Activated CD4-positive, alpha-beta T cell treated with anti-CD3 and anti-CD28 coated beads for 4 hours (primary cell): ENCODE measurements around the gene CLDN10.
"Not testable (repeated sequence)": the region's sequence is repeated elsewhere in the genome, so short reads cannot be mapped to it uniquely, and the experiment has no call there.

Experiments
- DNase-seq, 2 donors: peaks; one replicate each; pipeline ENCODE4 v3.0.0-alpha.2; 2020

The CLDN10 gene

DNA sequence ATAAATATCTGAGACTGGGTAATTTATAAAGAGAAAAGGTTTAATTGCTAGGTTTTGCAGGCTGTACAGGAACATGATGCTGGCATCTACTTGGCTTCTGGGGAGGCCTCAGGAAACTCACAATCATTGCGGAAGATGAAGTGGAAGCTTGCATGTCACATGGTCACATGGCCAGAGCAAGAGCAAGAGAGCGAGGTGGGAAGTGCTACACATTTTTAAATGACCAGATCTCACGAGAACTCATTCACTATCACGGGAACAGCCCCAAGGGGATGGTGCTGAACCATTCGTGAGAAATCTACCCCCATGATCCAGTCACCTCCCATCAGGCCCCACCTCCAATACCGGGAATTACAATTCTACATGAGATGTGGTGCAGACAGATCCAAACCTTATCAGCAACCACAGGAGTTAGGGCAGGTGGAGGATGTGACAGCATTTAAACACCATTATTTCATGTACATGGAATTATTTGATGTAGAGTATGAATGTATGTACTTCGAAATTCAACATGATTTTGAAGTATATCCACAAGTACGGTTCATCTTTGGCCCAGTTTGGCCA lies 10.5 kb upstream of the CLDN10 start:
- DNase-seq: no peak

GRCh38 chr13:95544293-95544692 lies 8.2 kb upstream of the CLDN10 start:
- no peak for DNase-seq

DNA sequence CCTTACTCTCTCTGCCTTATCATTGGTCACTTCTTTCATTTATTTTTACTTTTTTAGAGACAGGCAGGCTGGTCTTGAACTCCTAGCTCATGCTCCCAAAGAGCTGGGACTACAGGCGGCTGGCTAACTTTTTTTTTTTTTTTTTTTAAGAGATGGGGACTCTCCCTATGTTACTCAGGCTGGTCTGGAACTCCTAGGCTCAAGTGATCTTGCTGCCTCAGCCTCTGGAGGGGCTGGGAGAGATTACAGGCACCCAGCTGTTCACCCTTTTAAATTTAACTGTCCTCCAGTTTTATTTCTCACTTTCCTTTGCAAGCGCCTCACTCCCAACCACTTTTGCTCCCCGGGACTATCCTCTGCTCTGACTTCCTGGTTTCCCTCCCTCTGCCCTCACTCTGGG lies 5.6 kb upstream of the CLDN10 start:
- DNase-seq: no peak

- no peak for DNase-seq
Observed at GRCh38 chr13:95547531-95548167, 4.9 kb upstream of the CLDN10 start.

DNA sequence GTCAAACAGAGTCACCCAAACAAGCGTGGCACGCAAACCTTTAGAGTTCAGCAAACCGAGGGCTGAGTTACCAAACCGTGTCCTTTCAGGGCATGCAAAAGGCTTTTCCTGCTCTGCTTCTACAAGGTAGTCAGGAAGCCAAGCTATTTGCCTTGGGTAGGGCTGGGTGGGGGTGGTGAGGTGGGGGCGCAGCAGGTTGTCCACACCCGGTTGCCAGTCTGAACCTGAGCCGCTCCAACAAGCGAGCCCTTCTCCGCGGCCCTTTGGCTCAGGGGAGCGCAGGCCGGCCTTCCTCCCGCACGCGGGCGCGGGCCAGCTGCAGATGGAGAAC lies 347 bp upstream of the CLDN10 start:
- DNase-seq: no peak

DNA sequence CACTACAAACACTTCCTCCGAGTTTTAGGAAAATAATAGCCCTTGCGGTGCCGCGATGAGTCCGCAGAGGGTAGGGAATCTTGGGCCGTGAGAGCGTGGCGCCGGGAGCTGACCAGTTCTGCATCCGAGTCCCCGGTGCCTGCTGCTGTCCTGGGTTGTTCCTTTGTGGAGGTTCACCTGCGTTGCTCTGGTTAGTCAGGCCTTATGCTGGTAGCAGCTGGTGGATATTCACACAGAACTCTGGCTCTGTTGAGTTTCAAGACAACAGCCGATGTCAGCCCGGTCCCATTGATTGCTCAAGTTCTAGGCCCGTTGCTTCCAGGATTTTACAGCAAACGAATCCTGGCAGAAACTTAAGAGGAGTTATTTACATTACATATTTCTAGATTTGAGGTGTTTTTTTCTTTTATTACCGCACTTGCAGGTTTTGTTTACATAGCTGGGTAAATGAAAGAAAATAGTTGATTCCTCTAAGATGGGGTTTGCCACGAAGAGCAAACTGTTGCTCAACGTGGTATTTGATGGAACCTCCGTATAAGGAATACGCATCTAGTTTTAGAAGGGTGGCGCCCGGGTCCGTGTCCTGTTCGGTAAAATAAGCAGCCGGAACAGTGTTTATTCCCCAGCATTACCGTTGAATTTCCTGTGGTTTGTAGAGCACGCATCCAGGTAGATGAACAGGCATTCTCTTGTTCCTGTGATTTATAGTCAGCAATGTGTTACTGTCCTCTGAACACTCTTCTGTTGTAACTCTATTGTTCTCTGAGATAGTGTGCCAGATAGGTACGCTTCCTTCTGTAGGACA lies 1.3 kb downstream of the CLDN10 start:
- no peak for DNase-seq

DNA sequence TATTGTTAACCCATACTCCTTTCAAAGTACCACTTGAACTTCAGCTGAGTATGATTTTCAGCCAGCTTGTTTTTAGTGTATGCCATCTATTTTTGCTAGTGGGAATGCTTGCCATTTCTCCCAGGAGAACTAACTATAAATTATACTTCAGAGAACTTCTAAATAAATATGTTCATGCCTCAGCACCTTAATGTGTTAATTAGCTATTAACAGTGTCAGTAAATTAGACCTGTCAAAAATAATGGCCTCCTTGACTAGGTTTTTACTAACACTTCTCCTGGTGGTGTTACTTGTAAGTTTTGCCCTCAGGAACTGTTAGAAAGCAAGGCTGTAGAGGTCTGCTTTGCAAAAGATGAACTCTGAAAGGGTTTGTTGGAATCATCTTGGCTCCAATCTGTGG lies 4.5 kb downstream of the CLDN10 start:
- DNase-seq: no peak

GRCh38 chr13:95559100-95559499 lies 6.6 kb downstream of the CLDN10 start:
- DNase-seq: no peak

DNA sequence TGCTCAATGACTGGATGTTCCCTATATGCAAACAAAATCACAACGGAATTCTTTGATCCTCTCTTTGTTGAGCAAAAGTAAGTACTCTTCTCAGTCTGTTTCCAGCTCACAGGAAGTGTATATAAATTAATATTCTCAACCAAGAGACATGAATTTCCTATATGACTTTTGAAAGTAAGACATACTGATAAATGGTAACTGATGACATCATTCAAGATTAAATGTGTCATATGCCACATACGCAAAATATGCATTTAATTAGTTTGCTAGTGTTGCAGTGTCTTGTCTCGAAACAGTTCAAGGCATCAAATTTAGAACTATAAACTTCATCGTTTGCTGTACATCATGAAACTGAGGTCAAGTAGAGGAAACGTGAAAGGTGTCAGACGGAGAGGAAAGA lies 7.9 kb downstream of the CLDN10 start:
- DNase-seq: no peak

GRCh38 chr13:95564091-95564490 lies 11.6 kb downstream of the CLDN10 start:
- DNase-seq: no peak

GRCh38 chr13:95564733-95565291 lies 12.3 kb downstream of the CLDN10 start:
- DNase-seq: no peak

GRCh38 chr13:95565758-95566157 lies 13.2 kb downstream of the CLDN10 start:
- not testable (repeated sequence) for DNase-seq

DNA sequence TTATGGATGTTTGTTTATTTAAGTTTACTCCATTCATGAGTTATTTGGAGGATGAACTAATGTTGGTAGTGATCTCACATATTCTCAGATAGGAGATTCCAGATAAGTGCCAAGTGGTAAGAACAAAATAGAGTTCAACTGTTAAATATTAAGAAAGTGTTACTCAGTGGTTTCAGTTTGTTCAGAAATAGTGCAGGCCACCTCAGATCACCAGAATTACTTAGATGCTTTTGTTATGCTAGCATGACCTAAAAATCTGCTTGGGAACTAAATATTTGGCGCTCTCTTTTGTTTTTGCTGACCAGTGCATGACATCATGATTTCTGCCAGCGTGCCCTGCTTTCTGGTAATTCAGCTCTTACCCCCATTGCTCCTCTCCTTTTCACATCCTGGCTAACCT lies 15.6 kb downstream of the CLDN10 start:
- DNase-seq: no peak

DNA sequence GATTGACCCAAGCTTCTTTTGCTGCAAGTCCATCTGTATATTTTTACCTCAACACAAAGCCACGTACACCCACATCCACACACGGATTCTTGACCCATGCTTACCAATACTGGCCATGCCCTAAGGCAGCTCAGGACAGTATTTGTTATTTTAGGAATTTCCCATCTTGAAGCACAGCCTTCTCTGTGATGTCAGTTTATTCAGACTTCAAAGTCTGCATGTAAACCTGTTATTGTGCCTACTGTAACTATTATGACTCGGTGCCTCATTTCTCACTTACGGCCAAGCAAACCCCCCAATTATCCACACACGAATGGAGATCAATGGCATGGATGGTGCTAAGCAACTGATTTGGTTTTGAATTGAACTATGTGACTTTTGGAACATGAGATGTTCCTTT lies 17.5 kb downstream of the CLDN10 start:
- DNase-seq: no peak

DNA sequence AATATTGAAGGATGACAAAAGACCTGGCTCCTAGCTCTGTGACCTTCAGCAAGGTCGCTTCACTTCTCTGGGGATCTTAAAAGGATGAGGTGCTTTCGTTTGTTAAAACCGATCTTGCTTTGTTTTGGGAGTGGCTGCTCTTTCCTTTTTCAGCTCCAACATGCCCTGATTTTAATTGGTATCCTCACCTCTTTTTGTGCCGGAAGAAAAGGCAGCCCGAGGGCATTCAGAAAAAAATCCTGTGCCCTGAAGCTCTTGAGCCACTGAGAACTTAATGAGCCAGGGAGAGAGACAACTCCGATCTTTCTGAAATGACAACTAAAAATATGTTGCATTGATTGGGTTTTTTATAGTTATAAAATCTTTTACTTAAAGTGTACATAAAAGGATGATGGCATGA lies 19.4 kb downstream of the CLDN10 start:
- no peak for DNase-seq

DNA sequence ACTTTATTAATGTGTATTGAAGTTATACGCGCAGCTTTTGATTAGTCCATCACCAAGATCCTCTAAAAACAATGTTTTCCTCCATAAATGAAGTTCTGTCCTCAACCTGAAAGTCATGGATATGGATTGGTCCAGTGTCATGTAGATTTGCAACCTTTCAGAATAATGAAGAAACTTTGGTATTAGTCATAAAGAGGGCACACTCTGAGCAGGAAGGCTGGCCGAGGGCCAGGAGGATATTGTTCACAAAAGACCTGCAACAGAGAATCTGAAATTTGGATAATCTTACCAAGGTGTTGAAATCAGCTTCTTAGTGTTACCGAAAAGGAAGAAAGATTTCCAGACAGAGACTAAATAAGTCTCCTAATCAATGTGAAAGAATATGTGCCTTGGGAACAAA lies 20.7 kb downstream of the CLDN10 start:
- no peak for DNase-seq

DNA sequence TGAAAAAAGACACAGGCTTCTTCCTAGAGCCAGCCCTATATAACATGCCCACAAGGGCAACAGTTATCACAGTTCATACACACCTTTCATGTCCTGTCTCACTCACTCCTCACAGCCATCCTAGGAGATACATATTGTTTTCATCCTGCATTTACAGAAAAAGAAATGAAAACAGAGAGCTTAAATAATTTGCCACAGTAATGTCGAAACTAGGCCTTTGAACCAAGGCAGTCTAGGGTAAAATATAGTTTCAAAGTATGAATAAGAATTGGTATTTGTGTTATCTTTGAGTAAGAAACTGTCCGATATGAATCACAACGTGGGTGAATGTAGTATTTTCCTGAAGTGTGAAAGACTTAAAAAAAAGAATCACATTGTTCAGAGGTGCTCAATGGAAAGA lies 26.8 kb downstream of the CLDN10 start:
- no peak for DNase-seq

GRCh38 chr13:95585867-95586266 lies 33.3 kb downstream of the CLDN10 start:
- no peak for DNase-seq

DNA sequence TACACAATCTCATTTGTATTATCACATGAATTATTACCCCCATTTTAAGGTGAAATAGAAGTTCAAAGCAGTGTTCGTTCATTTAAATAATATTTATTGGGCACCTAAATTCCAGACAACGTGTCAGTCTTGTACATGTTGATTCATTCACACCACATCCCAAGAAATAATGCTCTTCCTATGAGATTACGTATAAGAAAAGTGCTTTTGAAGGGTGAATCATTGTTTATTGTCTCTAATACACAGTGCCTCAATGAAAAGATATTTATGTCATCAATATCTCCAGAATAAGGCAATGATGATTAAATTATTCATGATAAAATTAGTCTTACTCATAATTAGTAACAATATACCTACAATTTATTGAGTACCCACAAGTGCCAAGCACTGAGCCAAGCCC lies 35.6 kb downstream of the CLDN10 start:
- no peak for DNase-seq

DNA sequence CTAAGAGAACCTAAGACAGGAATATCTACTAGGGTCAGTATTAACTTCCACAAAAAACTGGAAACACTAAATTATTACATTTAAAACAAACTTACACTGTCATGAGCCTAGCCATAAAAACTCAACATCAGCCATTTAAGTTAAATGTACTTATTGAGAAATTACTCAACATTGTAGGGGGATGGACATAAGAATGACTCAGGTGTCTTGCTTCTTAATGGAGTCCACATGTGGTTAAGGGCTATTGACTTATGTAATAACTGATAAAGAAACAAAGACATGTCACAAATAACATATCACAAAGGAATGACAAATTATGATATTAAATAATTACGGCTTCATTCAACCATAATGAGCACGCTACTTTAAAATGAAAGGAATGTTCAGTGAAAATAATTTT lies 36.2 kb downstream of the CLDN10 start:
- no peak for DNase-seq

DNA sequence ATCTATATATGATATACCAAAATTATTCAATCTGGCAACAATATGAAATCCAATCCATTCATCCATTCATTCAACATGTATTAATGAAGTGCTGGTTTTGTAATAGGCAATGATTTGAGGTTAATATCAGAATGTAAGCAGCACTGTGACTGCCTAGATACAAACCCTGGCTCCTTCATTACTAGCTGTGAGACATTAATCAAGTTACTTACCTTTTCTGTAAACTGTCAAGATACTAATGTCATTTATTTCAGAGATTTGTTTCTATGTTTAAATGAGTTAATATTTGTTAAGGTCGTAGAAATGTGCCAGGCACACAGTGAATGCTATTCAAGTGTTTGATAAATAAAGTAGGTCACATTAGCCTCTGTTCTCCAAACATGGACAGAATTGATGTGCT lies 40.9 kb downstream of the CLDN10 start:
- DNase-seq: no peak

DNA sequence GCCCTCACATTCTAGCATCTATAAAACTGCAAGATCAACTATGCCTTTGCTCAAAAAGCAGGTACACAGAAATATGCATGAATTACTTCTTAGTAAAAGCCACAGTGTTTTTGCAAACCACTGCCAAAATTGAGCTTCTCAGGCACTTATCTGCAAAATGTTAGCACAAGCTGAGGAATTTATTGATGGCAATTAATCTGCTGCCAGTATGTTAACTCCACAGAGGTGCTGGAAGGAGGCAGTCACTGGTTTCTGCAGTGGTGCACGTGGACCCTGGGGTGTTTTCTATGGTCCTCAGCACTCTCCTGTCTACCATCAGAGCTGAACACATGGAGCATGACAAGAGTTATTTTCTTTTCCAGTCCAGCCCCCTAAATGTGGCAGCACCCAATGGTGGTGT lies 44.2 kb downstream of the CLDN10 start:
- no peak for DNase-seq

- no peak for DNase-seq
Observed at GRCh38 chr13:95601216-95601615, 48.7 kb downstream of the CLDN10 start.

- DNase-seq: no peak
Observed at GRCh38 chr13:95601906-95602305, 49.4 kb downstream of the CLDN10 start.
